LNCaP clone FGC (cell line): Measurements from ENCODE around the gene ZBTB9.

ENCODE experiments used
- DNase-seq: peaks from one replicate; pipeline ENCODE4 v3.0.0-alpha.2; 2011; ENCODE audit warnings: low read depth
- H3K4me3 ChIP-seq: 2 replicates; pipeline ENCODE4 v1.5.1; 2011; ENCODE audit warnings: mild to moderate bottlenecking, low read depth, low read length, control low read depth
- TF ChIP-seq, protein P1 (sequence below): IDR thresholded peaks from 2 replicates; pipeline ENCODE4 v1.5.1; 2012; ENCODE audit warnings: mild to moderate bottlenecking; ENCODE audit not compliant: control insufficient read depth, insufficient read depth; ENCODE audit errors: extremely low read depth

ZBTB9 gene, protein sequence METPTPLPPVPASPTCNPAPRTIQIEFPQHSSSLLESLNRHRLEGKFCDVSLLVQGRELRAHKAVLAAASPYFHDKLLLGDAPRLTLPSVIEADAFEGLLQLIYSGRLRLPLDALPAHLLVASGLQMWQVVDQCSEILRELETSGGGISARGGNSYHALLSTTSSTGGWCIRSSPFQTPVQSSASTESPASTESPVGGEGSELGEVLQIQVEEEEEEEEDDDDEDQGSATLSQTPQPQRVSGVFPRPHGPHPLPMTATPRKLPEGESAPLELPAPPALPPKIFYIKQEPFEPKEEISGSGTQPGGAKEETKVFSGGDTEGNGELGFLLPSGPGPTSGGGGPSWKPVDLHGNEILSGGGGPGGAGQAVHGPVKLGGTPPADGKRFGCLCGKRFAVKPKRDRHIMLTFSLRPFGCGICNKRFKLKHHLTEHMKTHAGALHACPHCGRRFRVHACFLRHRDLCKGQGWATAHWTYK

DNA sequence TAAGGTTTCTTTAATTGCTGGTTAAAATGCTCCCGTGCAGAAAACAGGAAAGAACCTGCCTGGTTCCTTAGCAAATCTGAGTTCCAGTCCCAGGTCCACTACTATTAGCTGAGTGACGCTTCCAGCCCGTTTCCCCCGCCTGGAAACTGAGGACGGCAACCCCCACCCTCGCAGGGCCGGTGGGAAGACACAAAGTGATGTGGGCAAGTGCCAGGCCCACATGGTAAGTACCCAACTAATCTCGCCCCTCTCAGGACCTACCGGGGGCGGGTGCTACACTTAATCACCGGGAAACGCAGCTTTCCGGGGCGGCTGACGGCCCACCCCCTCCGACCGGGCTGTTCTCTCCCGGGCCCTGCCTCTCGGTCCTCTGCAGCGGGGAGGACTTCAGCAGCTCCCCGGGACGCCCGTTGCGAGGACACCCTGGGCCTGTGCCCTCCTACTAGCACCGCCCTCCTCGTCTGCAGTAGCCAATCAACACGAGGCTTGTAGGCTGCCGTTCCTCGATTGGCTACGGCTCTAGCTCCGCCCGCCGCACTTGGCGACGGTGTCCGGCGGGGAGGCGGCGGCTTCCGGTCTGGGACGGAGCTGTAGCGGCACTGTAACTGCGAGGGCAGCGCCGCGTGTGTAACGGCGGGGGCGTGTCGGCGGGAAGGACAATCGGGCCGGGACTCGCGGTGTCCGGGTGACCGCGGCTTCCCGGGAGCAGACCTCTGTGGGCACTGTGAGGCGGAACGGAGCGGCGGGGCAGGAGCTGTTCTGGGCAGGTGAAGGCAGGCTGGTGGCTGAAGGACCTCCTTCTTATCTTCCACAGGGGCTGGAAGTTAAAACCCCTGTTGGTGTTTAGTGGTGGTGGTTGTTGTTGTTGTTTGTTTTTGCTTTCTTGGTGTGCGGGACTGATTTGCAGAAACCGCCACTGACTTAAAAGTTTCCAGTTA is at the start of gene ZBTB9:
ZBTB9 (plus strand) TSS at position 568 of the 938 bp plus-strand sequence. CDS start 525 bp downstream, outside the sequence.
- DNase-seq = peak; percentile 88
- TF ChIP-seq, protein P1, sequence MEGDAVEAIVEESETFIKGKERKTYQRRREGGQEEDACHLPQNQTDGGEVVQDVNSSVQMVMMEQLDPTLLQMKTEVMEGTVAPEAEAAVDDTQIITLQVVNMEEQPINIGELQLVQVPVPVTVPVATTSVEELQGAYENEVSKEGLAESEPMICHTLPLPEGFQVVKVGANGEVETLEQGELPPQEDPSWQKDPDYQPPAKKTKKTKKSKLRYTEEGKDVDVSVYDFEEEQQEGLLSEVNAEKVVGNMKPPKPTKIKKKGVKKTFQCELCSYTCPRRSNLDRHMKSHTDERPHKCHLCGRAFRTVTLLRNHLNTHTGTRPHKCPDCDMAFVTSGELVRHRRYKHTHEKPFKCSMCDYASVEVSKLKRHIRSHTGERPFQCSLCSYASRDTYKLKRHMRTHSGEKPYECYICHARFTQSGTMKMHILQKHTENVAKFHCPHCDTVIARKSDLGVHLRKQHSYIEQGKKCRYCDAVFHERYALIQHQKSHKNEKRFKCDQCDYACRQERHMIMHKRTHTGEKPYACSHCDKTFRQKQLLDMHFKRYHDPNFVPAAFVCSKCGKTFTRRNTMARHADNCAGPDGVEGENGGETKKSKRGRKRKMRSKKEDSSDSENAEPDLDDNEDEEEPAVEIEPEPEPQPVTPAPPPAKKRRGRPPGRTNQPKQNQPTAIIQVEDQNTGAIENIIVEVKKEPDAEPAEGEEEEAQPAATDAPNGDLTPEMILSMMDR = no peak
- peak within 1 kb of the TSS; percentile 99 for H3K4me3 ChIP-seq

DNA sequence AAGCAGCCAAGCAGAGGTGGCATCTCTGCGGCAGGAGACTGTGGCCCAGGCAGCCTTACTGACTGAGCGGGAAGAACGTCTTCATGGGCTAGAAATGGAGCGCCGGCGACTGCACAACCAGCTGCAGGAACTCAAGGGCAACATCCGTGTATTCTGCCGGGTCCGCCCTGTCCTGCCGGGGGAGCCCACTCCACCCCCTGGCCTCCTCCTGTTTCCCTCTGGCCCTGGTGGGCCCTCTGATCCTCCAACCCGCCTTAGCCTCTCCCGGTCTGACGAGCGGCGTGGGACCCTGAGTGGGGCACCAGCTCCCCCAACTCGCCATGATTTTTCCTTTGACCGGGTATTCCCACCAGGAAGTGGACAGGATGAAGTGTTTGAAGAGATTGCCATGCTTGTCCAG is 49.5 kb upstream of the ZBTB9 start:
- no peak for DNase-seq
- TF ChIP-seq, protein P1 = no peak
- H3K4me3 ChIP-seq = no peak overlapping the region

DNA sequence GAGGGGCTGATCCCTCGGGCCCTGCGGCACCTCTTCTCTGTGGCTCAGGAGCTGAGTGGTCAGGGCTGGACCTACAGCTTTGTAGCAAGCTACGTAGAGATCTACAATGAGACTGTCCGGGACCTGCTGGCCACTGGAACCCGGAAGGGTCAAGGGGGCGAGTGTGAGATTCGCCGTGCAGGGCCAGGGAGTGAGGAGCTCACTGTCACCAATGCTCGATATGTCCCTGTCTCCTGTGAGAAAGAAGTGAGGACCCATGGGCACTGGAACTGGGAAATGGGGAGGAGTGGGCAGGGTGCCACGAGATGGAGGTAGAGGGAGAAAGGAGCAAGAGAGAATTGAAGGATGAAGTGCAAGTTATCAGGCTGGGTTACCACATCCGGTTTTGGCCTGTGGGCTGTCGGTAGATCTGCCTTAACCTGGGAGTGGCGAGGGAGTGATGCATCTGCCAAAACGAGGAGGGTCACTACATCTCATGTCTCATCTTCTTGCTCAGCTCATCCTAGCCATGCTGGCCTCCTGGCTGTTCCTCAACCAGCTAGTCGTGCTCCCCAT is 48.9 kb upstream of the ZBTB9 start:
- DNase-seq = no peak
- no peak overlapping the region for H3K4me3 ChIP-seq
- TF ChIP-seq, protein P1 = no peak

DNA sequence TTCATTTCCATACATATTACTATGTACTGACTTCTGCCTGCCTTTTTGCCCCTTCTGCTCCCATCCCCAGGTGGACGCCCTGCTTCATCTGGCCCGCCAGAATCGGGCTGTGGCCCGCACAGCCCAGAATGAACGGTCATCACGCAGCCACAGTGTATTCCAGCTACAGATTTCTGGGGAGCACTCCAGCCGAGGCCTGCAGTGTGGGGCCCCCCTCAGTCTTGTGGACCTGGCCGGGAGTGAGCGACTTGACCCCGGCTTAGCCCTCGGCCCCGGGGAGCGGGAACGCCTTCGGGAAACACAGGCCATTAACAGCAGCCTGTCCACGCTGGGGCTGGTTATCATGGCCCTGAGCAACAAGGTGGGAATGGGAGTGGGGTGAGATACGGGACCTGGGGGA is 48.2 kb upstream of the ZBTB9 start:
- H3K4me3 ChIP-seq = no peak overlapping the region
- TF ChIP-seq, protein P1 = no peak
- DNase-seq = no peak

DNA sequence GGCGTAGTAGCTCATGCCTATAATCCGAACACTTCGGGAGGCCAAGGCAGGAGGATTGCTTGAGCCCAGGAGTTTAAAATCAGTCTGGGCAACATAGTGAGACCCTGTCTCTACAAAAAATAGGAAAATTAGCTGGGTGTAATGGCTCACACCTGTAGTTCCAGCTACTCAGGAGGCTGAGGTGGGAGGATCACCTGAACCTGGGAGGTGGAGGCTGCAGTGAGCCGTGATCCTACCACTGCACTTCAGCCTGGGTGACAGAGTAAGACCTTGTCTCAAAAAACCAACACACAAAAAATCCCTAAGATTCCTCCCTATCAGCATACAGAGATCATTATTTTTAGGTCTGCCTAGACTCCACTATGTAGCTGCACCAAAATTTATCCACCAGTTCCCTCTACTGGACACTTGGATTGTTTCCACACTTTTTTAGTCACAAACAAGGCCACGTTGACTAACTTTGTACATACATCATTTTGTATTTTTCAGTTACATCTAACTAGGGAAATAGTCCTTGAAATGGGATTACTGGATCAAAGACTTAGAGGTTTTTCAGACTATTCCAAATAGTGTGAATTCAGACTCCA is 47.2 kb upstream of the ZBTB9 start:
- no peak overlapping the region for H3K4me3 ChIP-seq
- TF ChIP-seq, protein P1 = peak; percentile 39
- no peak for DNase-seq

DNA sequence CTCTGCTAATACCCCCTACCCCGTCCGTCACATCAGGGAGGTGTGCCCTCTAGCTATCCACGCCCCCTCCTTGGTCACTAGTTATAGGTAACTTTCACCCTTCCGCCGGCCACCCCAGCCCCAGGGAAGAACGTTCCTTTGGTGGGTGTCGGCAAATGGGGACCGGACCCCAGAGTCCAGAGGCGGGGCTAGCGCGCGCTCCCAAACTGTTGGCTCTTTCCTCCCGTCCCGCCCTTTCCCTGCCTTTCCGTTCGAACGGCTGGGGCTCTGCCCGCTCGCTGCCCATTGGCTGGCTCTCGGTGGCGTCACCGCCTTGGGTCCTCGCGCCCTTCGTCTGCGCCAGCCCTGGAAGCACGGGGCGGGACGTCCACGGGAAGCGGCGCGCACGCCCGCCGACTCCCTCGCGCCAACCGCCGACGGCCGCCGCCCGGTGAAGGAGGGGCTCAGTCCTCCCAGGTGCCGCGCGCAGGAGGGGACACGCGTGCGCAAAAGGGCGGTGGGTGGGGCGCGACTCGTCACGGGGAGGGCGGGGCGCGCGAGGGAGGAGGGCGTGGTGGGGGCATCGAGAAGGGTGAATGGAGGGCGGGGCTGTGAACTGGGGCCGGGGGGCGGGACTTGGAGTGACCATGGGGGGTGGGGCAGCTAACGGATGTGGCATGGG is 44.2 kb upstream of the ZBTB9 start:
- TF ChIP-seq, protein P1 = no peak
- H3K4me3 ChIP-seq = peak overlapping the region; percentile 64
- DNase-seq = peak; percentile 88
